CD4-positive, alpha-beta memory T cell (primary cell): ENCODE results near the gene OTUD7B. TPM values are rescaled to one million over a fixed set of nuclear protein-coding genes. Genes with fewer than 3 reads are reported as not detected.

Source experiments
- polyA plus RNA-seq, 2 donors: library from polyadenylated mRNA; unstranded; fragments of 300-500 nt; fragmentation: Illumina TruSeq; gene quantifications; one replicate each; pipeline ENCODE4 v1.2.3, GENCODE V29; 2021
- total RNA-seq, 2 experiments: library from RNA; stranded (reverse); gene quantifications; one replicate each; pipeline ENCODE4 v1.2.3, GENCODE V29; 2021

The OTUD7B gene
- total and polyA plus RNA-seq, 4 experiments from 2014 or later: 0.27 to 17.6 (median 9.0) TPM

Other genes starting within 250 kb of the OTUD7B start
- gene FCGR1A, start 228.0 kb downstream of the OTUD7B start, total RNA-seq: under 1 TPM in 1 of 2 experiments, not detected in 1; 0.53 TPM
- gene FCGR1A, start 228.0 kb downstream of the OTUD7B start, polyA plus RNA-seq: not detected
- 10 to 100 TPM; 25.2 TPM for gene BOLA1, start 111.2 kb downstream of the OTUD7B start, total RNA-seq
- 10 to 100 TPM; 25.2 to 31.4 TPM for gene BOLA1, start 111.2 kb downstream of the OTUD7B start, polyA plus RNA-seq
- gene SV2A, start 92.9 kb downstream of the OTUD7B start, total RNA-seq: 1 to 10 TPM; 4.3 to 5.0 TPM
- 1 to 10 TPM; 2.8 to 2.9 TPM for gene SV2A, start 92.9 kb downstream of the OTUD7B start, polyA plus RNA-seq
- 10 to 100 TPM; 47.7 to 48.8 TPM for gene SF3B4, start 82.9 kb downstream of the OTUD7B start, total RNA-seq
- gene SF3B4, start 82.9 kb downstream of the OTUD7B start, polyA plus RNA-seq: 100 to 1,000 TPM in 1 of 2 donors, 10 to 100 TPM in 1; 82.2 to 112 TPM
- 1 to 10 TPM; 1.3 to 2.1 TPM for gene MTMR11, start 73.8 kb downstream of the OTUD7B start, total RNA-seq
- under 1 TPM in 1 of 2 donors, not detected in 1; 0.28 TPM for gene MTMR11, start 73.8 kb downstream of the OTUD7B start, polyA plus RNA-seq
- 10 to 100 TPM; 32.1 to 38.5 TPM for gene VPS45, start 57.0 kb upstream of the OTUD7B start, total RNA-seq
- gene VPS45, start 57.0 kb upstream of the OTUD7B start, polyA plus RNA-seq: 10 to 100 TPM; 25.1 to 36.7 TPM
- 100 to 1,000 TPM; 154 TPM for gene PLEKHO1, start 139.2 kb upstream of the OTUD7B start, total RNA-seq
- gene PLEKHO1, start 139.2 kb upstream of the OTUD7B start, polyA plus RNA-seq: 10 to 100 TPM; 40.5 to 43.5 TPM
- gene ANP32E, start 225.4 kb upstream of the OTUD7B start, total RNA-seq: 10 to 100 TPM; 53.4 to 57.9 TPM
- gene ANP32E, start 225.4 kb upstream of the OTUD7B start, polyA plus RNA-seq: 10 to 100 TPM; 65.6 to 66.5 TPM
- gene CA14, start 247.0 kb upstream of the OTUD7B start, total RNA-seq: not detected
- gene CA14, start 247.0 kb upstream of the OTUD7B start, polyA plus RNA-seq: under 1 TPM in 1 of 2 donors, not detected in 1; 0.40 TPM